Body of pancreas (tissue), 4 donors: ENCODE results near the gene POLR2B.

Source experiments
- POLR2A ChIP-seq, 3 donors: fragments of 450-650 bp; IDR thresholded peaks; one replicate each; pipeline ENCODE4 v1.6.1; 2016; ENCODE audit warnings: antibody characterized with exemption in 3 of 3, mild to moderate bottlenecking in 2 of 3
- TF ChIP-seq, protein P1 (sequence below), 7 experiments: fragments of 450-650 bp in 4 of 7; fragments of 200-600 bp in 3 of 7; sonication (generic) in 3 of 7; IDR thresholded peaks; one replicate each; pipeline ENCODE4 v1.5.1; 2016 to 2019; ENCODE audit warnings: antibody characterized with exemption in 7 of 7

DNA sequence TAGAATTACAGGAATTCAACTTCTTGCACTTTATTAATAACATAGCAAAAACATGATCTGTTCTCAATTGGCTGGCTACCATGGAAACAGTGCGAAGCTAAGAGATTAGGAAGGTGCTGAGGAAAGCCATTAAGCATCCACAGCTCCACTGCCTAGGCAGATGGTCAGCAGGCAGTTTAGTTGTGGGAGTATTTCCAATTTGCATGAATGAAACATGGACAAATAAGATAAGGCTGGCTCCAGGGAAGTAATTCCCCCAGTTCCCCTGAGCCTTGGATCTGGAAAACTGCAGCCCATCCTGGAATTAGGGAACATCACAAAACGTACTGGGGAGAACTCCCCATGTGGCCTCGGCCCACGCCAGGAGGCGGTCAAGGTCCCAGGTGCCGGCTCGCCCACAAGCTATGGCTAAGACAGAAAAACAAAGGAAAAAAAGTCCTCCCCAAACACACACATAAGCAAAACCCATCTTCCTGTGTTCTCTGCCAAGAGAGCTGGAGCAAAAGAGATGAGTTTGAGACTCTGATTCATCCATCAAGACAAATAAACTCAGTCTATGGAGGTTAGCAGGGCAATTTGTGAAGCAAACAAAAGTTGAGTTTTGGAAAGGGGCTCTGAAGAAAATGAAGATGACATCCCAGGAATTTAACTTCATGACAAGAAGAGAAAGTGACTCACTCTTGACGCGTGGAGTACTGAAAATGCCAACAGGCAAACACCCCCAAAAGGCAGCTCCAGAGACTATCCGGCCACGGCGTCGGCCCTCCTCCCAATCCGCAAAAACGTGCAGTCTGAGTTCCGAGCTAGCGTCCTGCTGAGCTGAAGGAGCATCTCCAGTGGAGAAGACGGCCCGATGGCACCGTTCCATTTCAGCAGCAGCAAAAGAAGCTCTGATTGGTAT, 86.4 kb downstream of the POLR2B start:
- TF ChIP-seq, protein P1, sequence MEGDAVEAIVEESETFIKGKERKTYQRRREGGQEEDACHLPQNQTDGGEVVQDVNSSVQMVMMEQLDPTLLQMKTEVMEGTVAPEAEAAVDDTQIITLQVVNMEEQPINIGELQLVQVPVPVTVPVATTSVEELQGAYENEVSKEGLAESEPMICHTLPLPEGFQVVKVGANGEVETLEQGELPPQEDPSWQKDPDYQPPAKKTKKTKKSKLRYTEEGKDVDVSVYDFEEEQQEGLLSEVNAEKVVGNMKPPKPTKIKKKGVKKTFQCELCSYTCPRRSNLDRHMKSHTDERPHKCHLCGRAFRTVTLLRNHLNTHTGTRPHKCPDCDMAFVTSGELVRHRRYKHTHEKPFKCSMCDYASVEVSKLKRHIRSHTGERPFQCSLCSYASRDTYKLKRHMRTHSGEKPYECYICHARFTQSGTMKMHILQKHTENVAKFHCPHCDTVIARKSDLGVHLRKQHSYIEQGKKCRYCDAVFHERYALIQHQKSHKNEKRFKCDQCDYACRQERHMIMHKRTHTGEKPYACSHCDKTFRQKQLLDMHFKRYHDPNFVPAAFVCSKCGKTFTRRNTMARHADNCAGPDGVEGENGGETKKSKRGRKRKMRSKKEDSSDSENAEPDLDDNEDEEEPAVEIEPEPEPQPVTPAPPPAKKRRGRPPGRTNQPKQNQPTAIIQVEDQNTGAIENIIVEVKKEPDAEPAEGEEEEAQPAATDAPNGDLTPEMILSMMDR (IDR thresholded peaks at IDR 0.05): no peak
- no peak for TF ChIP-seq POLR2A (IDR thresholded peaks at IDR 0.05)
